Myometrial cell (primary cell): Measurements from ENCODE around the gene MDFI. TPM values are rescaled to one million over a fixed set of nuclear protein-coding genes. Genes with fewer than 3 reads are reported as not detected.

Experiments
- total RNA-seq: library from RNA; depleted of rRNA; stranded (reverse); fragments of >200 nt; gene quantifications from 2 replicates; pipeline ENCODE4 v1.2.3, GENCODE V29; 2015

The MDFI gene
- total RNA-seq, result 0.86 TPM in 1 of 2 replicates, not detected in the other

GRCh38 chr6:41638002-41638934 lies at the start of gene MDFI:
Gene MDFI (plus strand): TSS chr6:41638468. CDS start chr6:41638750, 282 bp downstream.

Other genes with a start within 250 kb of the MDFI start
- gene FOXP4, start 92.1 kb upstream of the MDFI start, total RNA-seq, result 5.1 and 5.8 TPM in 2 replicates
- 8.9 and 26.8 TPM in 2 replicates for gene TFEB, start 97.1 kb downstream of the MDFI start, total RNA-seq
- not detected in 2 replicates for gene PGC, start 108.9 kb downstream of the MDFI start, total RNA-seq
- 2.0 and 3.9 TPM in 2 replicates for gene FRS3, start 141.4 kb downstream of the MDFI start, total RNA-seq
- gene PRICKLE4, start 142.3 kb downstream of the MDFI start, total RNA-seq, result not detected in 2 replicates
- gene TOMM6, start 149.2 kb downstream of the MDFI start, total RNA-seq, result 280 and 362 TPM in 2 replicates